OCI-LY7 (cell line): ENCODE data around the gene B3GNT3.

ENCODE experiments used
- EZH2phosphoT487 ChIP-seq: fragments of 200-600 bp; sonication (generic); IDR thresholded peaks from 2 replicates; pipeline ENCODE4 v1.6.1; 2018; ENCODE audit warnings: low read depth, borderline replicate concordance, mild to moderate bottlenecking, mixed run types, antibody characterized with exemption, low read length, moderate library complexity, mixed read lengths
- TF ChIP-seq, protein P1 (sequence below): fragments of 200-600 bp; sonication (generic); conservative IDR thresholded peaks from 2 replicates; pipeline ENCODE4 v1.5.1; 2014; ENCODE audit warnings: mild to moderate bottlenecking, antibody characterized with exemption, low read length, moderate library complexity, mixed read lengths

DNA sequence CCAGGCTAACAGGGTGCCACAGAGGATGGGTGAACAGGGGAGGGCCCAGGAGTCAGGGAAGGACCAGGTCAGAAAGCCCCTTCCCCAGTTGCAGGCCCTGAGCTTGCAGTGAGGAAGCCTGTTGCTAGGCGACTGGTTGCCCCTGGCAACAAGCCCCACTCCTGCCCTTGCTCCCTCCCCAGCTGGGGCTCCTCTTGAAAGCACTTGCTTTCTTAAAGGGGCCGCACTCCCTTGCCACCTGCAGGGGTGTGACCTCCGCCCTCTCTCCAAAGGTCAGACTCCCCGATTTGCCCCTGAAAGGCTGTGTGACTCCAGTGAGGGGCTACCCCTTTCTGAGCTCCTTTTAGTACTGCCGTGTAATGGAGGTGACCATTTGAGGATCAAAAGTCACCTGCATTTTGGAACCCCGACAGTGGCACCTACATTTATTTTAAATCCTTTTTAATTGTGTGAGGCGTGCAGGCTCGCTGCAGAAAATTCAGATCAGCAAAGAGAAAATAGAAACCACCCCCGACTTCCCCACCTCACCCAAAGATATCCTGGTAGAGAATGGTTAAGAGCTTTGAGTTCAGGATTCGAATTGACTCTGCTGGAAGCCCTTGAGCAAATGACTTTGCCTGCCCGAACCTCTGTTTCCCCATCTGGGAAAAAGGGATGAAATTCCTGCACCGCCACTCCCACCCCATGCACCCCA lies 38.8 kb upstream of the B3GNT3 start:
- TF ChIP-seq, protein P1, sequence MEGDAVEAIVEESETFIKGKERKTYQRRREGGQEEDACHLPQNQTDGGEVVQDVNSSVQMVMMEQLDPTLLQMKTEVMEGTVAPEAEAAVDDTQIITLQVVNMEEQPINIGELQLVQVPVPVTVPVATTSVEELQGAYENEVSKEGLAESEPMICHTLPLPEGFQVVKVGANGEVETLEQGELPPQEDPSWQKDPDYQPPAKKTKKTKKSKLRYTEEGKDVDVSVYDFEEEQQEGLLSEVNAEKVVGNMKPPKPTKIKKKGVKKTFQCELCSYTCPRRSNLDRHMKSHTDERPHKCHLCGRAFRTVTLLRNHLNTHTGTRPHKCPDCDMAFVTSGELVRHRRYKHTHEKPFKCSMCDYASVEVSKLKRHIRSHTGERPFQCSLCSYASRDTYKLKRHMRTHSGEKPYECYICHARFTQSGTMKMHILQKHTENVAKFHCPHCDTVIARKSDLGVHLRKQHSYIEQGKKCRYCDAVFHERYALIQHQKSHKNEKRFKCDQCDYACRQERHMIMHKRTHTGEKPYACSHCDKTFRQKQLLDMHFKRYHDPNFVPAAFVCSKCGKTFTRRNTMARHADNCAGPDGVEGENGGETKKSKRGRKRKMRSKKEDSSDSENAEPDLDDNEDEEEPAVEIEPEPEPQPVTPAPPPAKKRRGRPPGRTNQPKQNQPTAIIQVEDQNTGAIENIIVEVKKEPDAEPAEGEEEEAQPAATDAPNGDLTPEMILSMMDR: no peak
- TF ChIP-seq EZH2phosphoT487: no peak
